GM10248 (cell line): Measurements from ENCODE around the gene KRTAP5-3.
"Not testable (repeated sequence)": the region's sequence is repeated elsewhere in the genome, so short reads cannot be mapped to it uniquely, and the experiment has no call there.

Experiments used
- CTCF ChIA-PET: fragments of 300-600 bp; sonication (Branson Sonifier 250); formaldehyde crosslinking; extraction: SDS; loops from one replicate; lab custom pipeline; 2021; ENCODE audit warnings: antibody characterized with exemption; lab: Yijun Ruan, JAX
- POLR2A ChIA-PET: fragments of 350-650 bp; sonication (Branson Sonifier 250); formaldehyde crosslinking; extraction: SDS; loops from one replicate; lab custom pipeline; 2020; ENCODE audit warnings: antibody characterized with exemption; lab: Yijun Ruan, JAX
- DNase-seq: peaks from one replicate; pipeline ENCODE4 v3.0.0; 2012; ENCODE audit errors: extremely low spot score
- TF ChIP-seq, protein P1 (sequence below): IDR thresholded peaks from 2 replicates; pipeline ENCODE4 v1.5.1; 2012; ENCODE audit warnings: mild to moderate bottlenecking, low read depth; ENCODE audit errors: extremely low read depth, missing control alignments, control extremely low read depth

The KRTAP5-3 gene

DNA sequence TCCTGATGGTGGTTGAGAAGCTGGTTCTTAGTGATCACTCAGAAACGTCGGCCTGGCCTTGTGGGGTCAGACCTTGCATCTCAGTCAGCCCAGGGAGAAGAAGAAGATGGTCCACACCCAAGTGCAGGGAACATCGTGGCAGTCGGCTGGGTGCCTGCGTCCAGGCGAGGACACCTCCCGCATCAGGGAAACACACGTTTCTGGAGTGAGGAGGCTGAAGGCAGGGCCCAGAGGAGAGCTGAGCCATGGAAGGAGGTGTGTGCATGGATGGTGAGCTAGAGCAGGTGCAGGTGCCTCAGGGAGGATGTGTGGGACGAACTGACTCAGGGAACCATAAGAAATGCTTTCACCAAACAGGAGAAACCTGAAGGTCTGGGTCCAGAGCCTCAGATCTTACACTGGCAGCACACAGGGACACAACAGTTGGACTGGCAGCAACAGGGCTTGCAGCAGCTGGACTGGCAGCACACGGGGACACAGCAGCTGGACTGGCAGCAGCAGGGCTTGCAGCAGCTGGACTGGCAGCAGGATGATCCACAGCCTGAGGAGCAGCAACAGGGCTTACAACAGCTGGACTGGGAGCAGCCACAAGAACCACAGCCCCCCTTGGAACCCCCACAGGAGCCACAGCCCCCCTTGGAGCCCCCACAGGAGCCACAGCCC lies 10.8 kb downstream of the KRTAP5-3 start:
- POLR2A ChIA-PET, result no interaction called here
- no peak for DNase-seq
- TF ChIP-seq, protein P1, sequence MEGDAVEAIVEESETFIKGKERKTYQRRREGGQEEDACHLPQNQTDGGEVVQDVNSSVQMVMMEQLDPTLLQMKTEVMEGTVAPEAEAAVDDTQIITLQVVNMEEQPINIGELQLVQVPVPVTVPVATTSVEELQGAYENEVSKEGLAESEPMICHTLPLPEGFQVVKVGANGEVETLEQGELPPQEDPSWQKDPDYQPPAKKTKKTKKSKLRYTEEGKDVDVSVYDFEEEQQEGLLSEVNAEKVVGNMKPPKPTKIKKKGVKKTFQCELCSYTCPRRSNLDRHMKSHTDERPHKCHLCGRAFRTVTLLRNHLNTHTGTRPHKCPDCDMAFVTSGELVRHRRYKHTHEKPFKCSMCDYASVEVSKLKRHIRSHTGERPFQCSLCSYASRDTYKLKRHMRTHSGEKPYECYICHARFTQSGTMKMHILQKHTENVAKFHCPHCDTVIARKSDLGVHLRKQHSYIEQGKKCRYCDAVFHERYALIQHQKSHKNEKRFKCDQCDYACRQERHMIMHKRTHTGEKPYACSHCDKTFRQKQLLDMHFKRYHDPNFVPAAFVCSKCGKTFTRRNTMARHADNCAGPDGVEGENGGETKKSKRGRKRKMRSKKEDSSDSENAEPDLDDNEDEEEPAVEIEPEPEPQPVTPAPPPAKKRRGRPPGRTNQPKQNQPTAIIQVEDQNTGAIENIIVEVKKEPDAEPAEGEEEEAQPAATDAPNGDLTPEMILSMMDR, result no peak
- CTCF ChIA-PET, result interaction anchor here (1.4 to 4.2 kb wide), 5 partner anchors 8 to 41 kb away, joined by 3 to 27 read pairs (median 5); no protein-coding TSS in a partner anchor

DNA sequence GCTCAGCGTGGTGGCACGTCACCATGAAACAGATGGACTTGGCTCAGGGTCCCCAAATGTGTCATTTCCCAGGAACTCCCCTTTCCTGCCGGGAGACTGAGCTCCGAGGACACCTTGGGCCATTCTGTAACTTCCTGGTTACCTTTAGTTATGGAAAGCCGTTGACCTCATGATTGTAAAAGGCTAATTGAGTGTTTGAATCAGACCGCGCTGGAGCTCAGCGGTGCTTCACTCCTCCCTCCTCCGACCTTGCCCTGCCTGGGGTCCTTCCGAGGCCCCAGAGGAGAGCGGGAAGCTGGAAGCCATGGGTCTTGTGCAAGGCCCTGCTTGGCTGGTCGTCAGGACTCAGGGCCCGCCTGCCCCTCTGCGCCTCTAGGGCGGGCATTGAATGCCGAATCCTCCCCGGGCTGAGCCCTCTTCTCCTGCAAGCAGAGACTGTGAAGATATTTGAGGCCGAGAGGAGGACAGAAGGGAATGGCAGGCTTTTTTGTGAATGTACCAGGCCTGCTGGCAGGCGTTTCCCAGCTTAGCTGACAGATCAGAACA lies 11.6 kb downstream of the KRTAP5-3 start:
- POLR2A ChIA-PET, DNase-seq: not testable (repeated sequence)
- CTCF ChIA-PET, result interaction anchor here (1.1 to 4.2 kb wide), 5 partner anchors 9 to 22 kb away, joined by 3 to 27 read pairs (median 5); no protein-coding TSS in a partner anchor

DNA sequence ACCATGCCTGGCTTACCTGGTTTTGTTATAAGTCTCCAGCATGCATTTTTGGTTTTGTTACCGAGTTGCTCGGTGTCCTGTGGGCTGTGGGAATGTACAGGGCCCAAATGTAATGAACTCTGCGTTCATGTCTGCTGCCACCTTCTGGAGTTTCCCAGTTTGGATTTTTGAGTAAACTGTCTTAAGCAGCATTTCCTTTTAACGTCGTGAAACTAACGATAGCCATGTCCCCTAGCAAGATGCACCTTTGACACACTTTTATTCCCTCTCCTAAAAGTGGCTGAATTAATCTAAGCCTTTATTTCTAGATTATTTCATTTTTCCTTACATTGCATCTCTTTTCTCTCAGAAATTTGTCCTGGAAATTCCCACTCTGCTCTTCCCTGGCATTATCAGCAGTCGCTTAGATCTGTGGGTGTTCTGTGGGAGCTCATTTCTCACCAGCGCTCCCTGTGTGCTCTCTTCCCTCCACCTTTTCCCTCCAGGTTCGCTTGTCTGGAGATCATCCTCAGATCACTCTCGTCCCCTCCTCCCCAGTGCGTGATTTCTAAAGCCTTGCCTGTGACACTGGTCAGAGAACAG lies 12.2 kb downstream of the KRTAP5-3 start:
- DNase-seq, POLR2A ChIA-PET: not testable (repeated sequence)
- CTCF ChIA-PET, result interaction anchor here (0.7 to 4.2 kb wide), 8 partner anchors 10 to 187 kb away, joined by 3 to 27 read pairs (median 4); no protein-coding TSS in a partner anchor

DNA sequence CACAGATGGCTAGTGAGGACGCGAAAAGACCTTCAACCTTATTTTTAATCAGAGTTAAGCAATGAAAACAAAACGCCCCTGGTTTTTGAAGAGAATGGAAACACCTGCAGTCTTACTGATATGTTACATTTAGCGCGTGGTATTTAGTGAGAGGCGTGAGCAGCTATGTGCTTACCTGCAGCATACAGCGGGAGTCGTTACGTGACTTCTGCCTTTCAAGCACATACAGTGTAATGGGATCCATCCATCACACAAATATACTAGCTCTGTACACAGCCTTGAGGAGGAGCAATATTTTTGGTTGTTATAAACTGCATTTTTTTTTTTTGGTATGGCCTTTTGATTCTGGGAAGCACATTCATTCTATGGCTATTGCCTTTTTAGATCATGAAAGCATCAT lies 15.6 kb downstream of the KRTAP5-3 start:
- ChIA-PET POLR2A (no interaction called here), CTCF (interaction anchor here (5.4 kb wide), 1 partner anchor 19 kb away, joined by 38 read pairs; no protein-coding TSS in a partner anchor)
- DNase-seq, result no peak

DNA sequence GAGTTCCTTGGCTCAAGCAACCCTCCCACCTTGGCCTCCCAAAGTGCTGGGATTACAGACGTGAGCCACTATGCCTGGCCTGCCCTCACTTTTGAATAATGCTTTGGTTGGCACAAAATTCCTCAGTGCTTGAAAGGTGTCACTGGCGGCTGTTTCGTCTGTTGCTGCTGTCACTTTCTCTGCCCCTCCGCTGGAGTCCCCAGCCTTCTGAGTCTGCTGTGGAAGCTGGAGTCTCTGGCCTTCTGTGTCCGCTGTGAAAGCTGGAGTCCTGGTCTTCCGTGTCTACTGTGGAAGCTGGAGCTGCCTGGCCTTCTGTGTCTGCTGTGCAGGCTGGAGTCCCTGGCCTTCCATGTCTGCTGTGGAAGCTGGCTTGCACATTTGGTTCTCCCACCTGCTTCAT lies 18.3 kb downstream of the KRTAP5-3 start:
- TF ChIP-seq, protein P1, result no peak
- ChIA-PET POLR2A (no interaction called here), CTCF (interaction anchor here (0.7 to 5.4 kb wide), 2 partner anchors 16 to 104 kb away, joined by 3 to 38 read pairs; no protein-coding TSS in a partner anchor)
- DNase-seq, result no peak

More for the DNA sequence above, 15.6 kb downstream of the KRTAP5-3 start:
- TF ChIP-seq, protein P1, result no peak

DNA sequence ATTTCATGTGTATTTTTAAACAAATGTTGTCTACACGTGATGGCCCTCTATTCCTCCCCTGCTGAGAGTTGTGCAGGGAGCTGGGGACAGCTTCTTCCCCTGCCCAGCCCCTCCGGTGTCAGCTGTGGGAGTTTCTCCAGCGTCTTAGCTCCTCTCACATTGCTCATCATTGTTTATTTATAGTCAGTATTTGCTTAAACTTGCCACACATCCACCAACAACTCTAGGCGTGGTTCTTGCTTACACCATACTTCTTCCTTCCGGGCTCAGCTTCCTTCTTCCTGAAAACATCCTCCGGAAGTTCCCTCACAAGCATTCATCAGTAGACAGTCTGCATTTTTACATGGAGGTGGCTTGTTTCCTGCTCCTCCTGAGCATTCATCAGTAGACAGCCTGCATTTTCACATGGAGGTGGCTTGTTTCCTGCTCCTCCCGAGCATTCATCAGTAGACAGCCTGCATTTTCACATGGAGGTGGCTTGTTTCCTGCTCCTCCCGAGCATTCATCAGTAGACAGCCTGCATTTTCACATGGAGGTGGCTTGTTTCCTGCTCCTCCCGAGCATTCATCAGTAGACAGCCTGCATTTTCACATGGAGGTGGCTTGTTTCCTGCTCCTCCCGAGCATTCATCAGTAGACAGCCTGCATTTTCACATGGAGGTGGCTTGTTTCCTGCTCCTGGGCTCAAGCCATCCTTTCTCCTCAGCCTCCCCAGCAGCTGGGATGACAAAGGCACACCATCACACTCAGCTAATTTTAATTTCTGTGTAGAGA lies 18.9 kb downstream of the KRTAP5-3 start:
- DNase-seq, POLR2A ChIA-PET: not testable (repeated sequence)
- CTCF ChIA-PET, result interaction anchor here (1.4 to 5.4 kb wide), 2 partner anchors 15 to 16 kb away, joined by 3 to 38 read pairs; no protein-coding TSS in a partner anchor

DNA sequence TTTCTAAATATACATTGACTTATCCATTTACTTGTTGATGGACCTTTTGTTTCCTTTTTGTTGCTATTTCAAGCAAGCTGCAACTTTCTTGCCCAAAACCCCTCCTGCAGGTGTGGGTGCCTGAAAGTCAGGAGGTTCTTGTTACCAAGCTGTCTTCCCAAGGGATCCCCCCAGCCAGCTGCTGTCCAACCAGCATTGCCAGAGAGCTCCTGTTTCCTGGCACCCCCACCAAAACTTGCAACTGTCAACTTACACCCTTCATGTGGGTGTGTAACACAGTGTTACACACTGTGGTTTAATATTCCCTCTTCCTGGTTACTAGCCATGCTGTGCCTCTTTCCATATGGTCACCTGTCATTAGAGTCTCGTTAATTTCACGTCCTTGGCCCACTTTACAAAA lies 21.6 kb downstream of the KRTAP5-3 start:
- no peak for DNase-seq
- POLR2A ChIA-PET, result no interaction called here
- TF ChIP-seq, protein P1, result no peak
- CTCF ChIA-PET, result interaction anchor here (0.7 to 1.1 kb wide), 3 partner anchors 9 to 12 kb away, joined by 3 to 5 read pairs (median 3); no protein-coding TSS in a partner anchor

DNA sequence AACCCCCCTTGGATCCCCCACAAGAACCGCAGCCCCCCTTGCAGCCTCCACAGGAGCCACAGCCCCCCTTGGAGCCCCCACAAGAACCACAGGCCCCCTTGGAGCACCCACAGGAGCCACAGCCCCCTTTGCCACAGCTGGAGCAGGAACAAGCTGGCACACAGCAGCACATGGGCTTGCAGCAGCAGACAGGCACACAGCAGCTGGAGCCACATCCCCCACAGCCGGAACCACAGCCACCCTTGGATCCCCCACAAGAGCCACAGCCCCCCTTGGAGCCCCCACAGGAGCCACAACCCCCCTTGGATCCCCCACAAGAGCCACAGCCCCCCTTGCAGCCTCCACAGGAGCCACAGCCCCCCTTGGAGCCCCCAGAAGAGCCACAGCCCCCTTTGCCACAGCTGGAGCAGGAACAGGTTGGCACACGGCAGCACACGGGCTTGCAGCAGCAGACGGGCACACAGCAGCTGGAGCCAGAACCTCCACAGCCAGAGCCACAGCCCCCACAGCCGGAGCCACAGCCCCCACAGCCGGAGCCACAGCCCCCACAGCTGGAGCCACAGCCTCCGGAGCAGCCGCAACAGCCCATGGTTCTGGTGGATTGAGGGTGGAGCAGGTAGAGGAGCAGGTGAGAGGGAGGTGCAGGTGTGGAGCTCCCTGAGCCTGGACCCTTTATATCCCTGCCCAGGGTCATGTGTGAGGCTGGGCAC lies 23.4 kb downstream of the KRTAP5-3 start, which contains the start of gene KRTAP5-1:
Gene KRTAP5-1, minus strand, starts transcription at position 623 of the 710 bp plus-strand sequence. Its CDS starts 34 bp downstream, at position 589.
- DNase-seq, CTCF ChIA-PET, POLR2A ChIA-PET: not testable (repeated sequence)

DNA sequence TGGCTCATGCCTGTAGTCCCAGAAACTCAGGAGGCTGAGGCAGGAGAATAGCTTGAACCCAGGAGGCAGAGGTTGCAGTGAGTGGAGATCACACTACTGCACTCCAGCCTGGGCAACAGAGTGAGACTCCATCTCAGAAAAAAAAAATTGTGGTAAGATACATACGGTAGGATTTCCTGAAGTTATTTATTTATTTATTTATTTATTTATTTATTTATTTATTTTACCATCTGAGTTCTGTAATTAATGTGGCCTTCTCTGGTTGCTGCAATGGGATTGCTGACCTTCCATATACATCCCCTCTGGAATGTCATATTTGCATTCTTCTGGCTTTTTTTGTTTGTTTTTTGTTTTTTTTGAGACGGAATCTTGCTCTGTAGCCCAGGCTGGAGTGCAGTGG lies 25.4 kb downstream of the KRTAP5-3 start:
- DNase-seq, POLR2A ChIA-PET: not testable (repeated sequence)
- CTCF ChIA-PET, result interaction anchor here (1.0 kb wide), 1 partner anchor 8 kb away, joined by 5 read pairs; no protein-coding TSS in a partner anchor
